Medulla oblongata (tissue), 1 donor: Measurements from ENCODE around the gene CEBPA.

Source experiments
- DNase-seq: peaks from one replicate; pipeline ENCODE4 v3.0.0-alpha.2; 2015; ENCODE audit errors: extremely low spot score

The CEBPA gene

DNA sequence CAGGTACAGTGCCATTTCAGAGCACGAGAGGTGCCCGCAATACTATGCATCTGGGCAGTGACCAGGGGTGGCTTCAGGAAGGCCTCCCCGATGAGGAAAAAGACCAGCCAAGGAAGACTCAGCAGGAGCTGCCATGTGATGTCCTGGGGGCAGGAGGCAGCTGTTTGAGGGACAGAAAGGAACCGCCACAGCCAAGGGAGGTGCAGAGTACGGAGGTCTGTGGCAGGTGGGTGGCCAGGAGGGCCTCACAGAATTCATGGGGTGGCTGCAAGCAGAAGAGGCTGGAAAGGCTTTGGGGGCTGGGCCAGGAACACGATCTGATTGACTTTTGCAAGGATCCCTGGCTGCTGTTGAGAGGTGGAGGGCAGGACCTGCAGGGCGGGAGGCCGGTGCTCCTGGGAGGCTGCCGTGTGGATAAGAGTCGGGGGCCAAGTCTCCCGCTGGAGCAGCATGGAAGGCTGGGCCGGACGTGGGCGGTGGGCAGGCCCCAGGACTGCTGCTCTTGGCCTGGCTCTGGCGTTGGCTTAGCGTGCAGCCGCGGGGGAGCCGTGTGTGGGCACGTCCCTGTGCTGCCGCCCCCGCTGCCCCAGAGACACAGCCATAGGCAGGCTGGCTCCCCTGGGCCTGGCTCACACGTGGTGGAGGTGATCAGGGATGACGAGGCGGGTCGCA is 29.1 kb downstream of the CEBPA start:
- DNase-seq, result no peak

DNA sequence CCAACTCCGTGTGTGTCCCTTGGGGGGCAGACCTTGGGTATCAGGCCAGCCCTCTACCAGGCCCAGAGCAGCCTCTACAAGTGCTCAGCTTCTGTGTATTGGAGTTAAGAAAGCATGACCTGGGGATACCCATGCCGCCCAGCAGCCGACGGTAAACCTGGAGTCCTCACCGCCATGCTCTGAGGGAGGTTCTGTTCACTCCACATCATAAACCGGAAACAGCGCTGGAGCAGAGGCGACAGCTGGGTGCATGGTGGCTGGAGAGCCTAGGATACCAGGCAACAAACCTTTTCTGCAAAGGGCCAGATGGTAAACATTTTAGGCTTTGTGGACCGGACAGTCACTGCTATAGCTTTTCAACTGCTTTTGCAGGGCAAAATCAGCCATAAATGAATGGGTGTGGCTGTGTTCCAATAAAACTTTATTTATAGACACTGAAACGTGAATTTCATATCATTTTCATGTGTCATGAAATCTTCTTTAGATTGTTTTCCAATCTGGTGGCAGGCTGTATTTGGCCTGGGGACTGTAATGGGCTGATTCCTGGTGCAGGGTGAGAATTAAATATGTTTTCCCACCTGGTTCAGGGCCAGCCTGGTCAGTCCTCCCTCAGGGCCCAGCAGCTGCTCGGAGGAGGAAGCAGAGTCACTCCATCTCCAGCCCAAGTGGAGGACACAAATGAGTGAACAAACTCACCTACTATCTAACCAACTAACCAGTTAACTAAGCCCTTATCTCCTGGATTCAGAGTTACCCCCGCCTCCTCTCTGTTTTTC is 30.9 kb downstream of the CEBPA start:
- no peak for DNase-seq

DNA sequence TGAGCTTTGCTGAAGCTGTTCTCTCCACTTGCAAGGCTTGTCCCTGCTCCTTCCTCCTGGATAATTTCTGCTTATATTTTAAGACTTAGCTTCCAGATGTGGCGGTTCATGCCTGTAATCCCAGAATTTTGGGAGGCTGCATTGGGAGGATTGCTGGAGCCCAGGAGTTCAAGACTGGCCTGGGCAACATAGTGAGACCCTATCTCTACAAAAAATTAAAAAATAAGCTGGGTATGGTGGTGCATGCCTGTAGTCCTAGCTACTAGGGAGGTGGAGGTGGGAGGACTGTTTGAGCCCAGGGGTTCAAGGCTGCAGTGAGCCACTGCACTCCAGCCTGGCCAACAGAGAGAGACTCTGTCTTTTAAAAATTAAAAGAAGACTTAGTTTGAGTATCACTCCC is 31.6 kb downstream of the CEBPA start:
- DNase-seq, result no peak

DNA sequence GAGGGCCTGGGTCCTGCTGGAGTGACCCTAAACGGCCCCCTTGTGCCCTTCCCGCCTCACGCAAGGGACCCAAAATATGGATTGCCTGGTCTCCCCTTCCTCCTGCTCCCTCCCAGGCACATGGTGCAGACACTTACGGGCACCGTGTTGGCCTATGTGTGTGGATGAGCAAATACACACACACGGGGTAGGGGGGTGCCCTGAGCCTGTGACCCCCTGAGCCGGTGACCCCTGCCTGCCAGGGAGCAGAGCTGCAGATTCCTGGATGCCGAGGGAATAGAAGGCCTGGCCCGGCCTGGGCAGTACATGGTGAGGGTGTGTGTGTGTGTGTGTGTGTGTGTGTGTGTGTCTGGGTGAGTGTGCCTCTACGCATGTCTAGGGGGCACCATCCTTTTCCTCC is 33.3 kb downstream of the CEBPA start:
- DNase-seq, result no peak

DNA sequence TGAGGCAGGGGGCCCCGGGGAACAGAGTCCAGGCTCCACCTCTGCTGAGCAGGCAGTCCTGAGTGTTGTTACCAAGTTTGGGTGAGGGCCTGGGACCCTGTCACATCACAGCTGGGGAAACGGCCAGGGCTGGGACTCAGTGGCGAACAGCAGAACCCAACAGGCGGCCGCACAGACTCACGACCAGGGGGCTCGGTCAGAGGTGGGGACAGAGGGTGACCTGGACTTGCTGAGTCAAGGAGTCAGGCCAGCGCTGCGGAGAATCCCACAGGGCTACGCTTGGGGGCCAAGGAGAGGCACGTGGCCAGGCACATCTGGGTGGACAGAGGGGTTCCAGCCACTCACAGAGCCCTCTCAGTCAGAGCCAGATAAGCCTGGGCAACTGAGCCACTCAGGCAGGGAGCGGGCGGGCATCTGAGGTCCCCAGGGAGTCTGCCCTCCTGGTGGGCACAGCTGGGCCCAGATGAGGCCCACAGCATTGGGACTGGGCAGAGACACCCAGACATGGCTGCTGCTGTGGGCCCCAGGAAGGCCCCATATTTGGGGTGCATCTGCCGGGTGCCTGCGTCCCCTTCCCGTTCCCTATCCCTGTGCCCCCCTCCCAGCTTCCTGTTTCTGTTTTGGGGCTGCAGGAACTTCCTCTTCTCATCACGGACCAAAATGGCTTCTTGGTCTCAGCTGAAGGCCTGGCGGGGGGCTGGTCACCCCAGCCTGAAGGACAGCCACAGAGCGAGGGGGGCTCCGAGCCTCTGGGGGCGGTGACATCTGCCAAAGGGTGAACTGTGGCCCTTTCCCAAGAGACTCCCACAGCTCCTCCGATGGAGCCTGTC is 34.0 kb downstream of the CEBPA start:
- DNase-seq, result peak; percentile 42

DNA sequence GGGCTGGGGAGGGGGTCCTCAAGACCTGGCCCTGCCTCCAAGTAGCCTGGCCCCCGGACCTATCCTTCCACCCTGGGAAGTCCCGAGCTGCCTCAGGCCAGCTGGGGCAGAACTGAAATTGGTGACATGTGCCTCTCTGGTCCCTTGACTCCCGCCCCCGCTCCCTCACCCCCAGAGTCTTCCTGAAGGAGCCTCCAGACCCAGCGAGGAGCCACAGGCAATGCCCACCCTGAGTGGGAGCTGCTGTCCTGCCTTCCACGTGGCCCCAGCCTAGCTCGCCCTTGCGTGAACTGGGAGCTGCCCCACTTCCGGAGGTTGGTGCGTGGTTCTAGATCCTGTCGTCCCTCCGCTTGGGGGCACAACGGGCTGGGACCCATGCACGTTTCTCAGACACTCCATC is 34.6 kb downstream of the CEBPA start:
- no peak for DNase-seq

DNA sequence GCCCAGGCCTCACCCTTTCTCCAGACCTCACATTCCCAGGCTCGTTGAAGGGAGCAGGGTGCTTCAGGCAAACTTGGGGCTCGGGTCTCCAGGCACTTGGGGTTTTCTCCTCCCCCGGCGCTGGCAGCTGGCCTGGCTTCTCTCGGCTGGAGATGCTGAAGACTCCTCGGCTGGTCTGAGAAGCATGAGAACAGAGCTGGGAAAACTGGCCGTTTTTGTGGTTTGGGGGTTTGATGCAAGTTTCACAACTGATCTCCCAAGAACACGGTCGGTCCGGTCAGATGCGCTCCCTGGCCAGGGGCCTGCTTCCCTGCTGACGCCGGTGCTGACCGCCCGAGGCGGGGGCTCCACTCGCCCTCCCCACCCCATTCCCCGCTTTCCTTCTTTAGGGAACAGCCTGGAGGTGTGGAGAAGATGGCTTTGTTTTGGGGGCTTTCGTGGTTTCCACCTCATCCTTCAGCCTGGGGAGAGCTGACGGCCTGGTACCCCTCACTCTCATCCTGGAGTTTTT is 35.3 kb downstream of the CEBPA start:
- DNase-seq, result no peak

DNA sequence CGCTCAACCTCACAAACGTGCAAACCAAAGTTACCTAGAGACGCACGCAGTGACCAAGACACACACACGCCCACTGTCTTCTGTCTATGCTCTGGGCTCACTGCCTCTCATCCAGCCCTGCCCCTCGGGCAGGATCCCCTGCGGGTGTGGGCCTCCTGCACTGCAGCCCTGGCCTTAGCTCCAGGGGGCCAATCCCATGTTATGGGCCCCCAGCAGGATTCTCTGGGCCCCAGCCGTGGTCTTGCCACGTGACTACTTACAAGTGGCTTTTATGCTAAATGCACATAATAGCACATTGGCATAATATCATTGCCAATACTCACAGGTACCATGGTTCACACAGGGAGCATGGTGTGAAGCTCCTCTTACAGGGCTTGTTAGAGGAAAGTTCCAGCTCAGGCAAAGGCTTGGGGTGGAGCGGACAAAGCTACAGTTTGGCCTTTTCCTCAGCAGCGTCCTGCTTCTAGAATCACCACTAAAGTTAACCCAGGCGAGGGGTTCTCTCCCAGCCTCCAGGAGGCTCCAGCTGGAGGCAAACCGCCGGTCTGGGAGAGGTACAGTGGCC is 37.4 kb downstream of the CEBPA start:
- no peak for DNase-seq

DNA sequence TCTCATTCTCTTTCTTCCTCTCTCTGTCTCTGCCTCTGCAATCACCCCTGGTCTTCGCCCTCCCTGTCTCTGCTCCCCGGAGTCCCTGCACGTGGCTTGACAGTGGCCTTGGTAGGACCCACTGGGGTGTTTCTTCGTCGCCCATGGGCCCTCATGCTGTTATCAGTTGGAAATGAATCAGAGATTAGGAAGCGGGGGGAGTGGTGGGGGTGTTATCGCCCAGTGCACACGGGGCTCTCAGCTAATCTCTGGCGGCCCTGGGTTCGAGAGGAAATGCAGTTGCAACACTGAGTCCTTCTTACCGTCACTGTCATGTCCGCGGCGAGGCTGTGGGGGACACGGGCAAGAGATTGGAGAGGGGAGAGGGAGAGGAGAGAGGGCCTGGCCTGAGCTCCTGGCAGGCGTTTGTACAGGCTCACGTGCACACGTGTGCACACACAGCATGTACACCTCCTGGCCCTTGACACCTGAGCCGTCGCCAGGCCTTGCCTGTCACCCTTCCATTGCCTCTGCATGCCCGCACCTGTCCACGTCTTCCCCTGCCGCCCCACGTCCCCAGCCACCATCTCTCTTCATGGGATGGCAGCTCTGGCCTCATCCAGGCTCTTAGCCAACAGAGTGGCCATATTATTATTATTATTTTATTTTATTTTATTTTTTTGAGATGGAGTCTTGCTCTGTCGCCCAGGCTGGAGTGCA is 38.9 kb downstream of the CEBPA start:
- no peak for DNase-seq

DNA sequence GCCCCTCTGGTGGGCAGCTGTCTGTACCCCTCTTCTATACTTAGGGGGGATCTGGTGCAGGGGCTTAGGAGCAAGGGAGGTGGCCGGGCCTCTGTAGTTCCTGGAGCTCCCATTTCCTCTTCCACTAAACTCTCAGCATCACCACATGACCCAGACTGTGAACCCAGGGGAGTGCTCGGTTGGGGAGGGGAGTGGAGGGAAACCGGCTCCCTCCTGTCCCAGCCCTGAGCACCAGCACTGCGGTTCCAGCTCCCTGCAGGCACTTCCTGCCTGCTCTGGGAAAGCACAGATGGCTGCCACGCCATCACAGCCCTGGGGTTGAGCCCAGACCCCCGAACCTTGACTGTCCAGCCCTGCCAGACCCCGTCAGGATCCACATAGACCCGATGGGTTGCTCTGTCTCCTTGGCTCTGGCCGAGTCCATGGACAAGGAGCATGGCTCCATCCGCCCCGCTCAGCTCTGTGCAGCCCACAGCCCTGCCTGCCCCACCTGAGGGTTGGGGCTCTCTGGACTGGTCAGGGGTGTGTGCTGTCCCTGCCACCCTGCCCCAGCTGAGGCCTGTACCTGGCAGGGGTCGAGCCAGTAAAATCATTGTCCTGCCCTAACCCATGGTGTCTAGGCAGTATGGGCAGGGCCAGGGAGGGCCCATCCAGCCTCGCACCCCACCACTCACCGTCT is 40.7 kb downstream of the CEBPA start:
- peak; percentile 49 for DNase-seq

DNA sequence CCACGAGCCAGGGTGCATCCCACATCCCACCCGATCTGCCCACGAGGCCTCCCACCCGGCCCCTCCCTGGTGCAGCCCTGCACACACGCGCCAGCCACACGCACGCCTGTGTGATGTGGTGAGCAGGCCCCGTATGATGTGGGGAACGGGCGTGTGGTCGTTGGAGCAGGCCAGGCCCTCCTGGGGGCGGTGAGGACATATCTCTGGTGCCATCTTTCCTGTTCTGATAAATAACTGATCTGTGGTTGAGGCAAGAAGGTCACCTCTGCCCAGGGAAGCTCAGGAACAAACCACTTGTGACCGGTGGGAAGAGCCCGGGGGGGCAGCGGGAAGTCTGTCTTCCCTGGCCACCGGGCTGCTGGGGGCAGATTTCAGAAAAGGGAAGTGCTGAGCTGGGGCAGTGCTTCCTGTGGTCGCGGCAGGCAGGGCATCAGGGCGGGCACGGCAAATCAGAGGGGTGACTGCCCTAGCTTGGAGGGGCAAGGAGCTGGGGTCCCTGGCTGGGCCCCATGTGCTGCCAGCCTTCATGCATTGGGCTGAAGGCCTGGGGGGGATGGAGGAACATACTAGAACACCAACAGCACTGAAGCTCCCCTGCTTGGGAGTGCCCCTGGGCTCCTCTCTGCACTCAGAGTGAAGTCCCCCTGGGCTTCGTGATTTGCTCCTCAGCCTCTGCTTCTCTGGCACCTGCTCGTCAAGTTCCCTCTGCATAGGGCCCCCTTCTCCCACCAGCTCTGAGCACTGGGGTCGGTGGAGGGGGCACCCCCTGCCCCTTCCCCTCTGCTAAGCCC is 41.5 kb downstream of the CEBPA start:
- peak; percentile 46 for DNase-seq

DNA sequence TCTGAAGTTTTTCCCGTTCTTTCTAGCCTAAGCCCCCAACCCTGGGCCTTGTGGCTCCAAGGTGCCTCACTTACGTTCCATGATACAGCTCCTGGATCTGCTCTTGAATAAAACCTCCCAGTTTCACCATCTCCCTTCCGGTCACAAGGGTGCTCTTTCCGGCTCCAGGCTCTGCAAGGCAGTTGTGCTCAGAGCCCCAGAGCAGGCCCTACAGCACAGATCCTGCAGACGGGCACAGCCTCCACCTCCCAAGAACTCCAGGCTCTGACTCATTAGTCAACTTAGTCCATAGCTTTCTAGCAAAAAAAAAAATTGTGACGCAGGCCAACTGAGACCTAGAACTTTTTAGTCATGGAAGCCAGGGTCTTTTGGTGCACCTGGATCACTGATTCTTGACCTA is 42.8 kb downstream of the CEBPA start:
- DNase-seq, result no peak

DNA sequence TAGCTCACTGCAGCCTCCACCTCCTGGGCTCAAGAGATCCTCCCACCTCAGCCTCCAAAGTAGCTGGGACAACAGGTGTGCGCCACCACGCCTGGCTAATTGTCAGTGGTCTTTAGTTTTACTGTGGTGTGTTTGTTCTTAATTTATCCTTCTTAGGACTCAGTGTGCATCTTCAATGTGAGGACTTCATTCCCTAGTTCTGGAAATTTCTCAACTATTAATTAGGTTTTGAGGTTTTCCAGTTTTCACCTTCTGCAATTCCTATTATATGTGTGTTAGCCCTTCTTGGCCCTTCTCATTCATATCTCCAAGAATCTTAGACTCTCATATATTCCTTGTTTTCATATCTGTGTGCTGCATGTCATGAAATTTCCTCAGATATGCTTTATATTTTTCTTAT is 44.5 kb downstream of the CEBPA start:
- DNase-seq, result no peak

DNA sequence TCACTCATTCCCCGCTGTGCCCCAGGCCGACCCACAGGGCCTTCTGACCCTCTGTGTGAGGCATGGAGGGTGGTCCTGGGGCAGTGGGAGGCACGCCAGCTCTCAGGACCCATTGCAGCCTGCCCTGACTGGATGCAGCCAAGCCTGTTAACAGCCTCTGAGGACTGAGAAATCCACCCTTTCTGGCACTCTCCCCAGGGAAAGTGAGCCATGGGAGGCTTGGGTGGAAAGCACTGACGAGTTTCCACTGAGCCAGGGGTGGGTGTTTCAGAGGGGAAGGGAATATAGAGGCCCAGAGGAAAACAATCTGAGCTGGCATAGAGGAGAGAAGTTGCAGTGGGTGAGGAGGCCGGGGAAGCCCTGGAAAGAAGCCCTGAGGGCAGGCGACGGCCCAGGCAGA is 46.1 kb downstream of the CEBPA start:
- no peak for DNase-seq

DNA sequence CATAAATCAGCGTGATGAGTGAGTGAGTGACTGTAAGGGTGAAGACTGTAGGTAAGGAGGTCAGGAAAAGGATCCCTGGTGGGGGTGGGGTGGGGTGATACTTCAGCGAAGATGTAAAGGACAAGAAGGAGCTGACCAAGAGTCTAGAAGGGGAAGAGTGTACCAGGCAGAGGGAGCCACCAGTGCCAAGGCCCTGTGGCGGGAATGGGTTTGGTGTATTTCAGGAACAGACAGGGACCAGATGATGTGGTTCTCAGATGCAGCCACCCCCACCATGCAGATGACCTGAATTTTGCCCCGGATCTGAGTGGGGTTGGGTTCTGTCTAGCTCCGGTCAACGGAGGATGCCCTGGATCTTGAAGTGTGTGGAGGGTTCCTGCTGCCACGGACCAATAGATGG is 46.6 kb downstream of the CEBPA start:
- DNase-seq, result no peak

DNA sequence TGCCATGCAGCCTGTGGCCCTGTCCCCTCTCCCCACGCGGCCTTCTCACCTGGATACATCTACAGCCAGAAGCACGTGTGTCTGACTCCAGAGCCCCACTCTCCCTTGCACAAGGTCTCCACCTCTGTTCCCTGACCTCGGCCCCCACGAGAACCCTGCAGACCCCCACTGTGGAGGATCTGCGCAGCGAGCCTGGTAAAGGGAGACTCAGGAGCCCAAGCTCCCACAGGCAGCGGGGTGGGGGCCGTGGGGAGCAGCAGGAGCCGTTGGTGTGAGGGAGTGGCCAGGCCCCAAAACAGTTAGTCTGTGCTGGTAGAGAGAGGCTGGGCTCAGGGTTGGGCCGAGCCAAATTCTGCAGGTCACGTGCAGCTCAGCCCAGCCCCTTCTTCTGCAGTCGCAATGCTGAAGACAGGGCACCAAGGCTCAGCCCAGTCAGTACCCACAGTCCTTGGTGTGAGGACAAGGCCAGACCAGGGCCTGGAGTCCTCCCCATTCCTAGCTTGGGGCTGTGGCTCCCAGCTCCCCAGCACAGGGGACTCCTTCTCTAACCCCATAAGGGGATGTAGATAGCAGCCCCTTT is 48.0 kb downstream of the CEBPA start:
- no peak for DNase-seq

DNA sequence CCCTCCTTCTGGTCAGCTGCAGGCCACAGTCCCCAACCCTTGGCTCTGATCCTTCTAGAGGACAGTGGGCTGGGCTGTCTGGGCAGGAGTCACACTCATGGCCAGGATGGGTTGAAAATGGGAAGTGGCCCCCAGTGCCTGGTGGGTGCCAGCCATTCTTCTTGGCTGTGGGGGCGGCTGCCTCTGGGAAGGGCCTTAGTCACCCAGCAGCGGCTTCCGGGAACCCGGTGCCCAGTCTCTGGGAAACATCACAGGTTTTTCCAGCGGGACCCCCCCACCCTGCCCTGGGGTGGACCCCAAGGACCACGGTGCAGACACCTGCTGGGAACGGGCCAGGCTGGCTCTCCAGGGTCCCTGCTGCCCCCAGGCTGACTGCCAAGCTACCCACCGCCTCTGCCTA is 49.4 kb downstream of the CEBPA start:
- DNase-seq, result peak; percentile 44

DNA sequence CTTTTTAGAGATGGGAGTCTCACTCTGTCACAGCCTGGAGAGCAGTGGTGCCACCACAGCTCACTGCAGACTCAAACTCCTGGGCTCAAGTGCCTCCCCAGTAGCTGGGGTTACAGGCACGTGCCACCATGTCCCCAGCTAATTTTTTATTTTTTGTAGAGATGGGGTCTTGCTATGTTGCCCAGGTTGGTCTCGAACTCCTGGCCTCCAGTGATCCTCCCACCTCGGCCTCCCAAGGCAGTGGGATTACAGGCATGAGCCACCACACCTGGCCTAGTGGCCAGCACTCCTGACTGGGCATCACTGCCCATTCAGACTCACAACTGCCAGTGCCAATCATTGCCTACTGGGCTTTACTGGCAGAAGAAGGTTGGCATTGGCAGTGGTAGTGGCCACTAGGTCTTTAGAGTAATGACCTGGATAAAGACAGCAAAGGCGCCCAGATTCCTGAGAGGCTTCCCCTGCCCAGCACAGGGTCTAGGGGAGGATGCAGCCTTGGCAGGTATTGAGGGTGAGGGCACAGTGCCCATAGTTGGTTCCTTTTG is 49.8 kb downstream of the CEBPA start:
- no peak for DNase-seq

DNA sequence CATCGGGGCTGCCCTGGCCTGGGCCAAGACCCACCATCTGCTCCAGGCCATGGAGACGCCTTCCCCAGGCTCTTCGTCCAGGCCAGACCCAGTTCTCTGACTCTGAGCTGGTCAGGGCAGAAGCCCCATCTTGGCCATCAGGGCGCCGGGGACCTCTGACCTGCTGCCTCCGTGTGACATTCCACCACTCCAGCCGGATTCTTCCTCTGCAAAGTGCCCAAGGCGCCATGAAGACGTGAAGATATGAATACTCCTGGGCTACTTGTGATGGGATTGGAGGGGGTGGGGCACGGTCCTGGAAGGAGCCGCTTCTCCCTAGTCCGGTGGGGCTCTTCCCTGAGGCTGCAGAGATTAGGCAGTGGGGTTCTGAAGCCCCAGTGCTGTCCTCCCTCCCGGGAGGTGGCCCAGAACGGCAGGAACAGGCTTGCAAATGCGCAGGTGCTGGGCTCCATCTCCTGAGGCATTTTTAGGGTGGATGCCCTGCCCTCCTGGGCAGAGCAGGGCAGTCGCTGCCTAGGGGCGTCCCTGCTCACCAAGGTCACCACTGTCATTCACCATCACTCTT is 50.7 kb downstream of the CEBPA start:
- no peak for DNase-seq
